SK-N-DZ (cell line): Measurements from ENCODE around the gene GNMT.

Source experiments
- DNase-seq: peaks from one replicate; pipeline ENCODE4 v3.0.0-alpha.2; 2015; ENCODE audit warnings: low spot score

The GNMT gene

GRCh38 chr6:43013097-43013842 is 52.7 kb downstream of the GNMT start:
- peak; percentile 26 for DNase-seq
